GM12875 (cell line): ENCODE data around the gene PRKN.

Source experiments
- H3K4me3 ChIP-seq: one replicate; pipeline ENCODE4 v1.5.1; 2011; ENCODE audit warnings: low read depth, low read length, control low read depth
- CTCF ChIP-seq: IDR thresholded peaks from 2 replicates; pipeline ENCODE4 v1.5.1; 2011; ENCODE audit warnings: low read depth, mild to moderate bottlenecking, control low read depth, inconsistent platforms, low read length, moderate library complexity, borderline replicate concordance; ENCODE audit not compliant: insufficient read depth

PRKN gene

GRCh38 chr6:161548713-161549296 is 1178.8 kb downstream of the PRKN start:
- TF ChIP-seq CTCF, result no peak
- H3K4me3 ChIP-seq, result no peak overlapping the region

GRCh38 chr6:161547617-161548016 is 1179.9 kb downstream of the PRKN start:
- H3K4me3 ChIP-seq, result no peak overlapping the region
- no peak for TF ChIP-seq CTCF

- no peak overlapping the region for H3K4me3 ChIP-seq
- TF ChIP-seq CTCF, result no peak
These were observed 1180.9 kb downstream of the PRKN start for GRCh38 chr6:161546632-161547031.

GRCh38 chr6:161545741-161546140 is 1181.8 kb downstream of the PRKN start:
- TF ChIP-seq CTCF, result no peak

GRCh38 chr6:161544801-161545480 is 1182.6 kb downstream of the PRKN start:
- no peak for TF ChIP-seq CTCF
- H3K4me3 ChIP-seq, result no peak overlapping the region

More at GRCh38 chr6:161545741-161546140, 1181.8 kb downstream of the PRKN start:
- H3K4me3 ChIP-seq, result no peak overlapping the region

- no peak for TF ChIP-seq CTCF
- H3K4me3 ChIP-seq, result no peak overlapping the region
These were observed 1183.8 kb downstream of the PRKN start for GRCh38 chr6:161543684-161544309.
